ENCODE results near the gene COG4. TPM values are rescaled to one million over a fixed set of nuclear protein-coding genes. Genes with fewer than 3 reads are reported as not detected.

The COG4 gene
- total RNA-seq, 3 donors from 2014 or later = 36.4 to 46.1 (median 41.3) TPM

- Histone ChIP-seq H3K36me3 (no peaks in the 10 kb centered on the region), H3K27me3 (no peaks in the 10 kb centered on the region), H3K27ac (no peak overlapping the region), H3K4me3 (no peak overlapping the region), H3K4me1 (no peaks in the 10 kb centered on the region), H3K9me3 (no peaks in the 10 kb centered on the region)
- DNase-seq (ENCODE audit: low spot score in 2 of 2) = no peak
- TF ChIP-seq POLR2AphosphoS5 (IDR thresholded peaks at IDR 0.05) (no peak), POLR2A (IDR thresholded peaks at IDR 0.05) (no peak)
- TF ChIP-seq, protein P1, sequence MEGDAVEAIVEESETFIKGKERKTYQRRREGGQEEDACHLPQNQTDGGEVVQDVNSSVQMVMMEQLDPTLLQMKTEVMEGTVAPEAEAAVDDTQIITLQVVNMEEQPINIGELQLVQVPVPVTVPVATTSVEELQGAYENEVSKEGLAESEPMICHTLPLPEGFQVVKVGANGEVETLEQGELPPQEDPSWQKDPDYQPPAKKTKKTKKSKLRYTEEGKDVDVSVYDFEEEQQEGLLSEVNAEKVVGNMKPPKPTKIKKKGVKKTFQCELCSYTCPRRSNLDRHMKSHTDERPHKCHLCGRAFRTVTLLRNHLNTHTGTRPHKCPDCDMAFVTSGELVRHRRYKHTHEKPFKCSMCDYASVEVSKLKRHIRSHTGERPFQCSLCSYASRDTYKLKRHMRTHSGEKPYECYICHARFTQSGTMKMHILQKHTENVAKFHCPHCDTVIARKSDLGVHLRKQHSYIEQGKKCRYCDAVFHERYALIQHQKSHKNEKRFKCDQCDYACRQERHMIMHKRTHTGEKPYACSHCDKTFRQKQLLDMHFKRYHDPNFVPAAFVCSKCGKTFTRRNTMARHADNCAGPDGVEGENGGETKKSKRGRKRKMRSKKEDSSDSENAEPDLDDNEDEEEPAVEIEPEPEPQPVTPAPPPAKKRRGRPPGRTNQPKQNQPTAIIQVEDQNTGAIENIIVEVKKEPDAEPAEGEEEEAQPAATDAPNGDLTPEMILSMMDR (IDR thresholded peaks at IDR 0.05) = no peak
- intact Hi-C loops (cut with DNase I; ENCODE audit: low total_unique reads) = no loop called here
These were observed 56.6 kb downstream of the COG4 start for GRCh38 chr16:70466805-70467076.

GRCh38 chr16:70465999-70466804 lies 57.2 kb downstream of the COG4 start:
- Histone ChIP-seq H3K36me3 (no peaks in the 10 kb centered on the region), H3K9me3 (no peaks in the 10 kb centered on the region), H3K4me1 (no peaks in the 10 kb centered on the region), H3K4me3 (no peak overlapping the region), H3K27ac (no peak overlapping the region), H3K27me3 (no peaks in the 10 kb centered on the region)
- DNase-seq (ENCODE audit: low spot score in 2 of 2) = no peak
- TF ChIP-seq, protein P1 (IDR thresholded peaks at IDR 0.05) = no peak
- TF ChIP-seq POLR2A (IDR thresholded peaks at IDR 0.05) (no peak), POLR2AphosphoS5 (IDR thresholded peaks at IDR 0.05) (no peak)
- intact Hi-C loops (cut with DNase I; ENCODE audit: low total_unique reads) = no loop called here

DNA sequence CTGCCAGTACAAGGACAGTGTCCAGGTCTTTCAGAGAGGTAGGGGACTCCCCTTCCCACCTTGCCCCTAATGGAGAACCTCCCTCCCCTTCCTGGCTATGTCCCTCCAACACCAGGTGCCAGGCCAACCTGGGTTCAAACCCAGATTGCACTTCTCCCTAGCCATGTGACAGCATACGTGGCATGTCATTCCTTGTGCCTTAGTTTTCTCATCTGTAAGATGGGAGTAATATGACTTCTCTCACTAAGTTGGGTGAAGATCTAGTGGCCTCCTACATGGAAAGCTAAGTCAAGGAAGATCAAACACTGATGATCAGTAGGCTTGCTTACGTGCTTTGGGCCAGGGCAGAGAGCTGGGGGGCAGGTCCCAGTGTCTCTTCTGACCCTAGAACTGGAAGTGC lies 60.1 kb downstream of the COG4 start:
- intact Hi-C loops (cut with DNase I; ENCODE audit: low total_unique reads) = no loop called here
- Histone ChIP-seq H3K27ac (no peak overlapping the region), H3K36me3 (no peaks in the 10 kb centered on the region), H3K27me3 (no peaks in the 10 kb centered on the region), H3K9me3 (no peaks in the 10 kb centered on the region), H3K4me1 (no peaks in the 10 kb centered on the region), H3K4me3 (no peak overlapping the region)
- TF ChIP-seq POLR2A (IDR thresholded peaks at IDR 0.05) = no peak
- no peak for TF ChIP-seq POLR2AphosphoS5 (IDR thresholded peaks at IDR 0.05)
- TF ChIP-seq, protein P1 (IDR thresholded peaks at IDR 0.05) = no peak
- DNase-seq (ENCODE audit: low spot score in 2 of 2) = no peak

DNA sequence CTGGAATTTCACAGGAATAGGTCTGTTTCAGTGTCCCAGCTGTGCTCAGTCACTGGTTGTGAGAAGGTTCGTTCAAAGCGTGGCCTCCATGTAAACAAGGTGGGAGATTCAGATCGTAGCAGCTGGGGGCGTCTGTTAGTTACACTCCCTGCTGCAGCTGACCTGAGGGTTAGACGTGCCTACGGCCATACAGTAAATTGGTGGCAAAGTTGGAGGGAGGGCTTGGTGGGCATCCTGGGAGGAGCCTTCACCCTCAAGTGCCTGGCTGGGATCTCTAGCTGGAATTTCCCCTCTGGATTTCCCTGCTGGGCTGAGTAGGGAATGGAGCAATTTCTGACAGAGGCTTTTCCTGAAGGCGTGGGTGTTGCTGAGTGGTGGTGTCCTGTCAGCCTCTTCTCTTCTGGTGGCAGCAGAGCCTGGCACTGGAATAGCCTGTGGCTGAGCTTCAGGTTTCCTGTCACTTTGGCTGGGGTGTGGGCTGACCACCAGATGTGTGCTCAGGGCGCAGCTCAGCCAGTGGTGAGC lies 62.6 kb downstream of the COG4 start:
- no peaks in the 10 kb centered on the region for H3K27me3 ChIP-seq
- H3K36me3 ChIP-seq = no peaks in the 10 kb centered on the region
- H3K9me3 ChIP-seq = no peaks in the 10 kb centered on the region
- no peak for TF ChIP-seq POLR2A (IDR thresholded peaks at IDR 0.05)
- no peak for TF ChIP-seq POLR2AphosphoS5 (IDR thresholded peaks at IDR 0.05)
- TF ChIP-seq, protein P1 (IDR thresholded peaks at IDR 0.05) = no peak
- H3K27ac ChIP-seq = no peak overlapping the region
- intact Hi-C loops (cut with DNase I; ENCODE audit: low total_unique reads) = no loop called here
- DNase-seq (ENCODE audit: low spot score in 2 of 2) = no peak
- no peak overlapping the region for H3K4me3 ChIP-seq
- H3K4me1 ChIP-seq = no peaks in the 10 kb centered on the region

DNA sequence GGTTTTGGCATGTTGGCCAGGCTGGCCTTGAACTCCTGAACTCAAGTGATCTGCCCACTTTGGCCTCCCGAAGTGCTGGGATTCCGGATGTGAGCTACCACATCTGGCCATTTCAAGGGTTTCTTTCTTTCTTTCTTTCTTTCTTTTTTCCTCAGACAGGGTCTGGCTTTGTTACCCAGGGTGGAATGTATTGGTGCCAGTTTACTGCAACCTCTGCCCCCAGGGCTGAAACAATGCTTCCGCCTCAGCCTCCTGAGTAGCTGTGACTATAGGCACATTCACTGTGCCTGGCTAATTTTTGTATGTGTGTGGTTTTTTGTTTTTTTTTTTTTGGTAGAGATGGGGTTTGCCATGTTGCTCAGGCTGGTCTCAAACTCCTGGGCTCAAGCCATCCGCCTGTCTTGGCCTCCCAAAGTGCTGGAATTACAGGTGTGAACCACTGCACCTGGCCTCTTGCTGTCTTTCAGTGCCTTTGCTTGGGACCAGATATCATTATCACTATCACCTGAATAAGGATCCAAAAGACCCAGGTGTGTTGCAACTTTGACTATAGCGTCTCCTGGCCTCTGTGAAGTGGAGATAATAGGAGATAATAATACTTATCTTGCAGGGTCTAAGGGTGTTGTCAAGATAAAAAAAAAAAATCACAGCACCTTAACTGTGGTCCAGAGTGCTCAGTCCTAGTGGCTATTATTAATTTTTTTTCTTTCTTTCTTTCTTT lies 65.7 kb downstream of the COG4 start:
- Histone ChIP-seq H3K4me1 (no peaks in the 10 kb centered on the region), H3K36me3 (no peaks in the 10 kb centered on the region), H3K9me3 (no peaks in the 10 kb centered on the region), H3K4me3 (no peak overlapping the region), H3K27me3 (no peaks in the 10 kb centered on the region), H3K27ac (no peak overlapping the region)
- no peak for DNase-seq (ENCODE audit: low spot score in 2 of 2)
- TF ChIP-seq POLR2A (IDR thresholded peaks at IDR 0.05) (no peak), POLR2AphosphoS5 (IDR thresholded peaks at IDR 0.05) (no peak)
- TF ChIP-seq, protein P1 (IDR thresholded peaks at IDR 0.05) = no peak
- intact Hi-C loops (cut with DNase I; ENCODE audit: low total_unique reads) = no loop called here

All from breast epithelium (tissue), 4 donors.